ENCODE results near the gene INTS6.

DNA sequence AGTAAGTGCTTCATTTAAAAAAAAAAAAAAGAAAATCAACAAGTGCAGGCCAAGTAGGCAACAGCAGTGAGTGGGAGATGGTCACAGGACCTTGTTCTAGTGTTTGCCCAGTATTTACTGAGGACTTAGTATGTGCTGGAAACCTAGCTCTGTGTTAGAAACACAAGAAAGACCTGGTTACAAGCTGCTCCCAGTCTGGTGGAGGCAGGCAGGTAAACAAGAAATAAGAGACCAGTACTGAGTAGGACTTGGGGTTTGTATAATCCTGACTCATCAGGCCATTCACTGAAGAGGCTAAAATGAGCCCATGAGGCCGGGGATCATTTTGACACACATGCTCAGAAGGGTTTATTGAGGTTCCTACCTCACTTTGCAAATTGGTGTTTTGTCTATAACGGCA lies 134.8 kb downstream of the INTS6 start:
- TF ChIP-seq, protein P1, sequence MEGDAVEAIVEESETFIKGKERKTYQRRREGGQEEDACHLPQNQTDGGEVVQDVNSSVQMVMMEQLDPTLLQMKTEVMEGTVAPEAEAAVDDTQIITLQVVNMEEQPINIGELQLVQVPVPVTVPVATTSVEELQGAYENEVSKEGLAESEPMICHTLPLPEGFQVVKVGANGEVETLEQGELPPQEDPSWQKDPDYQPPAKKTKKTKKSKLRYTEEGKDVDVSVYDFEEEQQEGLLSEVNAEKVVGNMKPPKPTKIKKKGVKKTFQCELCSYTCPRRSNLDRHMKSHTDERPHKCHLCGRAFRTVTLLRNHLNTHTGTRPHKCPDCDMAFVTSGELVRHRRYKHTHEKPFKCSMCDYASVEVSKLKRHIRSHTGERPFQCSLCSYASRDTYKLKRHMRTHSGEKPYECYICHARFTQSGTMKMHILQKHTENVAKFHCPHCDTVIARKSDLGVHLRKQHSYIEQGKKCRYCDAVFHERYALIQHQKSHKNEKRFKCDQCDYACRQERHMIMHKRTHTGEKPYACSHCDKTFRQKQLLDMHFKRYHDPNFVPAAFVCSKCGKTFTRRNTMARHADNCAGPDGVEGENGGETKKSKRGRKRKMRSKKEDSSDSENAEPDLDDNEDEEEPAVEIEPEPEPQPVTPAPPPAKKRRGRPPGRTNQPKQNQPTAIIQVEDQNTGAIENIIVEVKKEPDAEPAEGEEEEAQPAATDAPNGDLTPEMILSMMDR (IDR thresholded peaks at IDR 0.05): no peak
- no peak for TF ChIP-seq POLR2A (IDR thresholded peaks at IDR 0.05)
